Amygdala (tissue), 56 donors: ENCODE results near the gene EXD3.
"Not testable (repeated sequence)": the region's sequence is repeated elsewhere in the genome, so short reads cannot be mapped to it uniquely, and the experiment has no call there.

Experiments
- DNase-seq, 56 donors: peaks; one replicate each; lab custom pipeline; 2025; lab: John Stamatoyannopoulos, UW

EXD3 gene

DNA sequence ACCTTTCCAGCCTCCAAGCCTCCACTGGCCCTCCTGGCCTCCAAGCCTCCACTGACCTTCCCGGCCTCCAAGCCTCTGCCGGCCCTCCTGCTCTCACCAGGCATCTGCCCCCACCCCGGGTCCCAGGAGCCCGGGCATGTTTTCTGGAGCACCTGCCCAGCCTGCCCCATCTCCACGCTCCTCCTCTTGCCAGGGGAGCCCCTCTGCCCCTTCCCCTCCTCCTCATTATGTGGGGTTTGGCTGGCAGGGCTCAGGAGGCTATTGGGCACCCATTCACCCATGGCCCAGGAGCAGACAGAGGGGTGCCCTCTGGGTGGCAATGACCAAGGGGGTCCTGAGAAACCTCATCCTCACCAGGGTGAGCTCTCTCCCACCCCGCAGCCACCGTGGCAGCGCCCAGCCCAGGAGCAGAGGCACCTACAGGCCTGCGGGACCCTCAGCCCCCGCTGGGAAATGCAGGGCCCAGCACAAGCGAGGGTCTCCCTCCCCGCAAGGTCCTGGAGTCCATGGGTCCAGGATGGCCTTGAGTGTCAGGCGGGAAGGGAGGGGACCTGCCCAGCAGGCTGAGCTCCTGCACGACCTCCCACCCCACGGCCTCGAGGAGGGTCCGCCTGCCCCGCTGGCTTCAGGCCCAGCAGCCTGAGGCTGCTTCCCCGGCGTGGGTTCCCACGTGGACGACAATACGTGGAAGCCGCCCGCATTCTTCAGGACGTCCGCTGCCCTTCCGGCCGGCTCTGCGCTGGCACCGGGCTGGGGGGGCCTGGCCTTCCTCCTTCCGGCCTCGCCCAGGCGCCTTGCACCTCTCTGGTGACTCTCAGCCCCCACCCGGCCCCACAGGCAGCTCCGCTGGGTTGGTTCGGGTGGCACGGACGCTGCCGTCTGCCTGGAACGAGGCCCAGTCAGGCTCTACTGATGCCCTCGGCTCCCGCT, 69.5 kb downstream of the EXD3 start:
- no peak for DNase-seq

GRCh38 chr9:137352511-137353222, 70.3 kb downstream of the EXD3 start:
- no peak for DNase-seq

GRCh38 chr9:137351781-137352501, 71.0 kb downstream of the EXD3 start:
- no peak for DNase-seq

GRCh38 chr9:137350696-137351584, 72.0 kb downstream of the EXD3 start:
- DNase-seq: no peak

DNA sequence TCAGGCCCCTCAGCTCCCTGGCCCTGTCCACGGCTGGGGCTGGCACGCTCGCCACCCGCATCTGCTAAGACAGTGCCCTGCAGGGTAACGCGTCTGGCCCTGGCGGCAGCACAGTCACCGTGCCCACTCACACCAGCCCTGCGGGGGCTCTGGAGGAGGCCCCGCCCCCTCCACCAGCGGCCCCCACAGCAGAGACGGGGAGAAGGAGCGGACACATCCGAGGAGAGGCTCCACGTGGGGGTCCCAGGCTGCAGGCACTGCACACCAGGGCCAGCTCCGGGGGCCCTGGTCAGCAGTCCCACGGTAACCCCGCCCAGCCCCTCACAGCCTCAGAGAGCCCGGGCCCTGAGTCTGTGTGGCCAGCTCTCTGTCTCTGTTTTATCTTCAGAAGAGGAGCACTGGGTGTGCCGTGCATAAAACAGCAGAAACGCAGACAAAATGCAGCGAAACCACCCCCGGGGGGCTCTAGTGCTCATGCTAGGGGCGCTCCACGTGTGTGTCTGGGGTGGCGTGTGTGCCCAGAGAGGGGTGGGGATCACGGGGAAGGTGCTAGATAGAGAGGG, 73.4 kb downstream of the EXD3 start:
- DNase-seq: no peak

GRCh38 chr9:137348769-137349470, 74.0 kb downstream of the EXD3 start:
- DNase-seq: no peak

DNA sequence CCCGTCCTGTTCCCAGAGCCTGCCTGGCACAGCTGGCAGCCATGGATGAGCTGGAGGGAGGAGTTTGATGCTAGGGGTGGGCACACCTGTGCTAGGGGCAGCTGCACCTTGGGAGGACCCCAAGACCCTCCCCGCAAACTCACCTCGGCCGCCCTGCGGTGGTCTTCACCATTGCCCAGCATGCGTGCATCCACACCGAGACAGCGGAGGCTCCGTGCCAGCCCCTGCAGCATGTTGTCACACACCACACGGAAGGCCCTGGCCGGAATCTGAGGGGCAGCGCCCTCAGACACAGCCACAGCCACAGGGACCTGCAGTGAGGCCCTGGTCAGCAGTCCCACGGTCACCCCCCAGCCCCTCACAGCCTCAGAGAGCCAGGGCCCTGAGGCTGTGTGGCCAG, 75.0 kb downstream of the EXD3 start:
- DNase-seq: no peak

GRCh38 chr9:137342482-137342881, 80.5 kb downstream of the EXD3 start:
- no peak for DNase-seq

GRCh38 chr9:137341227-137341626, 81.7 kb downstream of the EXD3 start:
- no peak for DNase-seq

DNA sequence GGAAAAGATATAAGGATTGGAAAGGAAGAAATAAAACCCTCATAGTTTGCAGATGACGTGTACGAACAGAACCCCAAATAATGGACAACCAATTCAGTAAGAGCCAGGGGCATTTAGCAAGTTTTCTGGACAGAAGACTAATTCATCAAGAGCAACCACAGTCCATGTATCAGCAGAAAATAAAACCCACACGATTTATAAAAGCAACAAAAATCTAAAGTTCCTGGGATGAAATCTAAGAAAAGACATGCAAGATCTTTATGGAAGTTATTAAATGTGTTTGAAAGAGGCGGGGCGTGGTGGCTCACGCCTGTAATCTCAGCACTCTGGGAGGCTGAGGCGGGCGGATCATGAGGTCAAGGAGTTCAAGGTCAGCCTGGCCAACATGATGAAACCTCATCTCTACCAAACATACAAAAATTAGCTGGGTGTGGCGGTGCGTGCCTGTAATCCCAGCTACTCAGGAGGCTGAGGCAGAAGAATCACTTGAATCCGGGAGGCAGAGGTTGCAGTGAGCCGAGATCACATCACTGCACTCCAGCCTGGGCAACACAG, 83.0 kb downstream of the EXD3 start:
- DNase-seq: not testable (repeated sequence)

GRCh38 chr9:137339045-137339907, 83.7 kb downstream of the EXD3 start:
- DNase-seq: no peak

- DNase-seq: no peak
Measured at GRCh38 chr9:137336735-137337134, 86.2 kb downstream of the EXD3 start.

- no peak for DNase-seq
Measured at GRCh38 chr9:137333016-137333671, 89.8 kb downstream of the EXD3 start.

GRCh38 chr9:137331929-137332328, 91.0 kb downstream of the EXD3 start:
- DNase-seq: no peak

- DNase-seq: no peak
Measured at GRCh38 chr9:137330689-137331088, 92.3 kb downstream of the EXD3 start.

DNA sequence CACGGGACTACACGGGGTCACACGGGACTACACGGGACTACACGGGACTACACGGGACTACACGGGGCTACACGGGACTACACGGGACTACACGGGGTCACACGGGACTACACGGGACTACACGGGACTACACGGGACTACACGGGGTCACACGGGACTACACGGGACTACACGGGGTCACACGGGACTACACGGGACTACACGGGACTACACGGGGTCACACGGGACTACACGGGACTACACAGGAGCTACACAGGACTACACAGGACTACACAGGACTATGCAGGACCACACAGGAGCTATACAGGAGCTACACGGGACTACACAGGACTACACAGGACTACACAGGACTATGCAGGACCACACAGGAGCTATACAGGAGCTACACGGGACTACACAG, 93.4 kb downstream of the EXD3 start:
- not testable (repeated sequence) for DNase-seq
